ENCODE measurements around the gene FBLL1. TPM values are rescaled to one million over a fixed set of nuclear protein-coding genes. Genes with fewer than 3 reads are reported as not detected.
A peak's percentile ranks its signal among the peaks of the same experiment; 100 is the strongest.
"Not testable (repeated sequence)": the region's sequence is repeated elsewhere in the genome, so short reads cannot be mapped to it uniquely, and the experiment has no call there.

Gene FBLL1
- total and polyA plus RNA-seq, 2 experiments from 2014 or later, result 2.3 to 6.0 TPM

- H4K20me1 ChIP-seq (replicated peaks; ENCODE audit: insufficient read depth), result peaks cover 51% of the 10 kb centered on the region
- not testable (repeated sequence) for H3K4me2 ChIP-seq
- peaks cover 42% of the 10 kb centered on the region; the same call in 2 of the 3 replicates for H3K36me3 Mint-ChIP-seq (ENCODE audit: low read depth)
Measured at GRCh38 chr5:168573663-168574062, 44.6 kb downstream of the FBLL1 start.

DNA sequence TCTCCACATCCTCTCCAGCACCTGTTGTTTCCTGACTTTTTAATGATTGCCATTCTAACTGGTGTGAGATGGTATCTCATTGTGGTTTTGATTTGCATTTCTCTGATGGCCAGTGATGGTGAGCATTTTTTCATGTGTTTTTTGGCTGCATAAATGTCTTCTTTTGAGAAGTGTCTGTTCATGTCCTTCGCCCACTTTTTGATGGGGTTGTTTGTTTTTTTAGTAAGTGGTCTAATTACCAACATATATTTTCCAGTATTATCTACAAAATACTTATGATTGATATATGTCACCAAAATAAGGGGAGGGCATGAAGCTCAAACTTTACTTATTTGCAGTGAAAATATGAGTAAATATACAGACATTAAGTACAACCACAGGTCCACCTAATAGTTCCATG is 45.1 kb downstream of the FBLL1 start:
- H3K9me3 Mint-ChIP-seq; H3K27me3 ChIP-seq (ENCODE audit: insufficient read depth); H3K27ac ChIP-seq (ENCODE audit: low read depth); H2AFZ ChIP-seq; ATAC-seq; H3K36me3 ChIP-seq (ENCODE audit: insufficient read depth); H3K27me3 Mint-ChIP-seq (ENCODE audit: insufficient read depth, low read depth, poor library complexity); H3F3A ChIP-seq (replicated peaks; ENCODE audit: low read depth); DNase-seq (ENCODE audit: low spot score); H3K4me2 ChIP-seq; H3K4me3 ChIP-seq; H3K4me3 Mint-ChIP-seq; H3K9me2 ChIP-seq (ENCODE audit: insufficient read depth); H3K27ac Mint-ChIP-seq: not testable (repeated sequence)
- peaks cover 52% of the 10 kb centered on the region for H4K20me1 ChIP-seq (replicated peaks; ENCODE audit: insufficient read depth)
- Mint-ChIP-seq H3K36me3 (ENCODE audit: low read depth) (peaks cover 41% of the 10 kb centered on the region; the same call in 2 of the 3 replicates), H3K4me1 (peaks cover 22% of the 10 kb centered on the region; the same call in 2 of the 3 replicates)
- peaks cover 32% of the 10 kb centered on the region for H3K4me1 ChIP-seq (ENCODE audit: insufficient read depth)
- peaks cover 98% of the 10 kb centered on the region for H3K79me2 ChIP-seq (replicated peaks; ENCODE audit: insufficient read depth)

More at GRCh38 chr5:168573663-168574062, 44.6 kb downstream of the FBLL1 start:
- ATAC-seq; DNase-seq (ENCODE audit: low spot score); H3K9me3 Mint-ChIP-seq; H3K9me2 ChIP-seq (ENCODE audit: insufficient read depth); H2AFZ ChIP-seq; H3K36me3 ChIP-seq (ENCODE audit: insufficient read depth); H3K27ac ChIP-seq (ENCODE audit: low read depth); H3K27me3 Mint-ChIP-seq (ENCODE audit: insufficient read depth, low read depth, poor library complexity); H3F3A ChIP-seq (replicated peaks; ENCODE audit: low read depth); H3K4me3 Mint-ChIP-seq; H3K27ac Mint-ChIP-seq; H3K27me3 ChIP-seq (ENCODE audit: insufficient read depth); H3K4me3 ChIP-seq: not testable (repeated sequence)
- Histone ChIP-seq H3K4me1 (ENCODE audit: insufficient read depth) (peaks cover 32% of the 10 kb centered on the region), H3K79me2 (replicated peaks; ENCODE audit: insufficient read depth) (peaks cover 100% of the 10 kb centered on the region)
- peaks cover 22% of the 10 kb centered on the region; the same call in 2 of the 3 replicates for H3K4me1 Mint-ChIP-seq

GRCh38 chr5:168575391-168576372 is 46.6 kb downstream of the FBLL1 start:
- H3K27ac ChIP-seq (ENCODE audit: low read depth), result no peak overlapping the region
- H4K20me1 ChIP-seq (replicated peaks; ENCODE audit: insufficient read depth), result peaks cover 52% of the 10 kb centered on the region
- Mint-ChIP-seq H3K27ac (peak overlapping the region; percentile 65; the same call in 1 of the 2 replicates), H3K27me3 (ENCODE audit: insufficient read depth, low read depth, poor library complexity) (peaks cover 4% of the 10 kb centered on the region), H3K4me1 (peaks cover 32% of the 10 kb centered on the region; the same call in 2 of the 3 replicates), H3K36me3 (ENCODE audit: low read depth) (peaks cover 36% of the 10 kb centered on the region; the same call in 2 of the 3 replicates), H3K9me3 (no peaks in the 10 kb centered on the region), H3K4me3 (peak overlapping the region; percentile 55)
- H3K79me2 ChIP-seq (replicated peaks; ENCODE audit: insufficient read depth), result peaks cover 83% of the 10 kb centered on the region
- no peak overlapping the region for H2AFZ ChIP-seq
- H3K4me3 ChIP-seq, result peak overlapping the region; percentile 27; the same call in 1 of the 2 replicates
- DNase-seq (ENCODE audit: low spot score), result no peak
- H3K36me3 ChIP-seq (ENCODE audit: insufficient read depth), result no peaks in the 10 kb centered on the region; the same call in 1 of the 2 replicates
- H3K4me1 ChIP-seq (ENCODE audit: insufficient read depth), result peaks cover 37% of the 10 kb centered on the region
- H3K4me2 ChIP-seq, result peak overlapping the region; percentile 35
- H3K9me2 ChIP-seq (ENCODE audit: insufficient read depth), result peaks cover 4% of the 10 kb centered on the region; the same call in 1 of the 2 replicates
- H3K27me3 ChIP-seq (ENCODE audit: insufficient read depth), result no peaks in the 10 kb centered on the region
- H3F3A ChIP-seq (replicated peaks; ENCODE audit: low read depth), result no peaks in the 10 kb centered on the region
- ATAC-seq, result no peak
- TF ChIP-seq, protein P1, sequence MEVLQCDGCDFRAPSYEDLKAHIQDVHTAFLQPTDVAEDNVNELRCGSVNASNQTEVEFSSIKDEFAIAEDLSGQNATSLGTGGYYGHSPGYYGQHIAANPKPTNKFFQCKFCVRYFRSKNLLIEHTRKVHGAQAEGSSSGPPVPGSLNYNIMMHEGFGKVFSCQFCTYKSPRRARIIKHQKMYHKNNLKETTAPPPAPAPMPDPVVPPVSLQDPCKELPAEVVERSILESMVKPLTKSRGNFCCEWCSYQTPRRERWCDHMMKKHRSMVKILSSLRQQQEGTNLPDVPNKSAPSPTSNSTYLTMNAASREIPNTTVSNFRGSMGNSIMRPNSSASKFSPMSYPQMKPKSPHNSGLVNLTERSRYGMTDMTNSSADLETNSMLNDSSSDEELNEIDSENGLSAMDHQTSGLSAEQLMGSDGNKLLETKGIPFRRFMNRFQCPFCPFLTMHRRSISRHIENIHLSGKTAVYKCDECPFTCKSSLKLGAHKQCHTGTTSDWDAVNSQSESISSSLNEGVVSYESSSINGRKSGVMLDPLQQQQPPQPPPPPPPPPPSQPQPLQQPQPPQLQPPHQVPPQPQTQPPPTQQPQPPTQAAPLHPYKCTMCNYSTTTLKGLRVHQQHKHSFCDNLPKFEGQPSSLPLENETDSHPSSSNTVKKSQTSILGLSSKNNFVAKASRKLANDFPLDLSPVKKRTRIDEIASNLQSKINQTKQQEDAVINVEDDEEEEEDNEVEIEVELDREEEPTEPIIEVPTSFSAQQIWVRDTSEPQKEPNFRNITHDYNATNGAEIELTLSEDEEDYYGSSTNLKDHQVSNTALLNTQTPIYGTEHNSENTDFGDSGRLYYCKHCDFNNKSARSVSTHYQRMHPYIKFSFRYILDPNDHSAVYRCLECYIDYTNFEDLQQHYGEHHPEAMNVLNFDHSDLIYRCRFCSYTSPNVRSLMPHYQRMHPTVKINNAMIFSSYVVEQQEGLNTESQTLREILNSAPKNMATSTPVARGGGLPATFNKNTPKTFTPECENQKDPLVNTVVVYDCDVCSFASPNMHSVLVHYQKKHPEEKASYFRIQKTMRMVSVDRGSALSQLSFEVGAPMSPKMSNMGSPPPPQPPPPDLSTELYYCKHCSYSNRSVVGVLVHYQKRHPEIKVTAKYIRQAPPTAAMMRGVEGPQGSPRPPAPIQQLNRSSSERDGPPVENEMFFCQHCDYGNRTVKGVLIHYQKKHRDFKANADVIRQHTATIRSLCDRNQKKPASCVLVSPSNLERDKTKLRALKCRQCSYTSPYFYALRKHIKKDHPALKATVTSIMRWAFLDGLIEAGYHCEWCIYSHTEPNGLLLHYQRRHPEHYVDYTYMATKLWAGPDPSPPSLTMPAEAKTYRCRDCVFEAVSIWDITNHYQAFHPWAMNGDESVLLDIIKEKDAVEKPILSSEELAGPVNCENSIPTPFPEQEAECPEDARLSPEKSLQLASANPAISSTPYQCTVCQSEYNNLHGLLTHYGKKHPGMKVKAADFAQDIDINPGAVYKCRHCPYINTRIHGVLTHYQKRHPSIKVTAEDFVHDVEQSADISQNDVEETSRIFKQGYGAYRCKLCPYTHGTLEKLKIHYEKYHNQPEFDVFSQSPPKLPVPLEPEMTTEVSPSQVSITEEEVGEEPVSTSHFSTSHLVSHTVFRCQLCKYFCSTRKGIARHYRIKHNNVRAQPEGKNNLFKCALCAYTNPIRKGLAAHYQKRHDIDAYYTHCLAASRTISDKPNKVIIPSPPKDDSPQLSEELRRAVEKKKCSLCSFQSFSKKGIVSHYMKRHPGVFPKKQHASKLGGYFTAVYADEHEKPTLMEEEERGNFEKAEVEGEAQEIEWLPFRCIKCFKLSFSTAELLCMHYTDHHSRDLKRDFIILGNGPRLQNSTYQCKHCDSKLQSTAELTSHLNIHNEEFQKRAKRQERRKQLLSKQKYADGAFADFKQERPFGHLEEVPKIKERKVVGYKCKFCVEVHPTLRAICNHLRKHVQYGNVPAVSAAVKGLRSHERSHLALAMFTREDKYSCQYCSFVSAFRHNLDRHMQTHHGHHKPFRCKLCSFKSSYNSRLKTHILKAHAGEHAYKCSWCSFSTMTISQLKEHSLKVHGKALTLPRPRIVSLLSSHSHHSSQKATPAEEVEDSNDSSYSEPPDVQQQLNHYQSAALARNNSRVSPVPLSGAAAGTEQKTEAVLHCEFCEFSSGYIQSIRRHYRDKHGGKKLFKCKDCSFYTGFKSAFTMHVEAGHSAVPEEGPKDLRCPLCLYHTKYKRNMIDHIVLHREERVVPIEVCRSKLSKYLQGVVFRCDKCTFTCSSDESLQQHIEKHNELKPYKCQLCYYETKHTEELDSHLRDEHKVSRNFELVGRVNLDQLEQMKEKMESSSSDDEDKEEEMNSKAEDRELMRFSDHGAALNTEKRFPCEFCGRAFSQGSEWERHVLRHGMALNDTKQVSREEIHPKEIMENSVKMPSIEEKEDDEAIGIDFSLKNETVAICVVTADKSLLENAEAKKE (CRISPR knock-in tag; IDR thresholded peaks at IDR 0.05), result no peak
- TF ChIP-seq, protein P2, sequence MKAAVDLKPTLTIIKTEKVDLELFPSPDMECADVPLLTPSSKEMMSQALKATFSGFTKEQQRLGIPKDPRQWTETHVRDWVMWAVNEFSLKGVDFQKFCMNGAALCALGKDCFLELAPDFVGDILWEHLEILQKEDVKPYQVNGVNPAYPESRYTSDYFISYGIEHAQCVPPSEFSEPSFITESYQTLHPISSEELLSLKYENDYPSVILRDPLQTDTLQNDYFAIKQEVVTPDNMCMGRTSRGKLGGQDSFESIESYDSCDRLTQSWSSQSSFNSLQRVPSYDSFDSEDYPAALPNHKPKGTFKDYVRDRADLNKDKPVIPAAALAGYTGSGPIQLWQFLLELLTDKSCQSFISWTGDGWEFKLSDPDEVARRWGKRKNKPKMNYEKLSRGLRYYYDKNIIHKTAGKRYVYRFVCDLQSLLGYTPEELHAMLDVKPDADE (IDR thresholded peaks at IDR 0.05), result no peak

Measured in GM23338 (cell line).